Measurements from ENCODE around the gene KDM2B.

The KDM2B gene

DNA sequence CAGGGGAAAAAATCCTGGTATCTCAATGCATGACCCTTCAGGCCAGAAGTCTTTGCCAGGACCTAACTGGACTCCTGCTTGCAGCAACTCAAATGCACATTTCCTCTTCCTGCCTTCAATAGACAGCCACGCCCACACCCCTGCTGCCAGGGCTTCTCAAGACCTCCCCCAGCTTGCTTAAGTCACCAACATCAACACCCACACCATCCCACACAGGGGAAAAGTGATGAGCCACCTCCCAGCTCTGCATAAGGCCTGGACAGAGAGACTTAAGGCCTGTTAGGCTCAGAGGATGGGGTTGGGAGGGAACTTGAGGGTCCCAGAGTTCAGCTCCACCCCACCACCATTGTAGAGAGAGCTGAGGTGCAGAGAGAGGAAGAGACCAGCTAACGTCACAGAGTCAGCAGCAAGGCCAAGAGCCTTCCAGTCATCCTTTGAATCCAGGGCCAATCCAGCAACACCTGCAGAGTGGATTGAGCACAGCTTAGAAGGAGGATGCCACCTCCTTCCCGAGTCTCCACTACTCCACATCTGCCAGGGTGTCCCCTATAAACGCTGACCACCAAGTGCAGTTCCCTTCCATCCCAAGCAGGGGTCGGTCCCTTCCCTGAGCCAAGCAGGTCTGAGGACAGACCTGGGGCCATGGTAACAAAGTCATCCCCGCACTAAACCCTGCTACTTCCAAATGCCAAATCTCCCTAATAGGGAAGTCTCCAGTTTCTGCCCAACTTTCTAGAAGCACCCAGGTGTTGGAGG, 50.0 kb downstream of the KDM2B start:
- TF ChIP-seq, protein P1, sequence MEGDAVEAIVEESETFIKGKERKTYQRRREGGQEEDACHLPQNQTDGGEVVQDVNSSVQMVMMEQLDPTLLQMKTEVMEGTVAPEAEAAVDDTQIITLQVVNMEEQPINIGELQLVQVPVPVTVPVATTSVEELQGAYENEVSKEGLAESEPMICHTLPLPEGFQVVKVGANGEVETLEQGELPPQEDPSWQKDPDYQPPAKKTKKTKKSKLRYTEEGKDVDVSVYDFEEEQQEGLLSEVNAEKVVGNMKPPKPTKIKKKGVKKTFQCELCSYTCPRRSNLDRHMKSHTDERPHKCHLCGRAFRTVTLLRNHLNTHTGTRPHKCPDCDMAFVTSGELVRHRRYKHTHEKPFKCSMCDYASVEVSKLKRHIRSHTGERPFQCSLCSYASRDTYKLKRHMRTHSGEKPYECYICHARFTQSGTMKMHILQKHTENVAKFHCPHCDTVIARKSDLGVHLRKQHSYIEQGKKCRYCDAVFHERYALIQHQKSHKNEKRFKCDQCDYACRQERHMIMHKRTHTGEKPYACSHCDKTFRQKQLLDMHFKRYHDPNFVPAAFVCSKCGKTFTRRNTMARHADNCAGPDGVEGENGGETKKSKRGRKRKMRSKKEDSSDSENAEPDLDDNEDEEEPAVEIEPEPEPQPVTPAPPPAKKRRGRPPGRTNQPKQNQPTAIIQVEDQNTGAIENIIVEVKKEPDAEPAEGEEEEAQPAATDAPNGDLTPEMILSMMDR (IDR thresholded peaks at IDR 0.05; ENCODE audit: low read depth, low read length), result no peak
- in situ Hi-C loops (cut with HindIII; ENCODE audit: low sequenced_read_pairs), result no loop called here
- no peak overlapping the region for H3K4me3 ChIP-seq (ENCODE audit: low read depth, low read length)
- DNase-seq (ENCODE audit: low read depth, low spot score), result peak; percentile 81

- in situ Hi-C loops (cut with HindIII; ENCODE audit: low sequenced_read_pairs), result no loop called here
- H3K4me3 ChIP-seq (ENCODE audit: low read depth, low read length), result no peak overlapping the region
- TF ChIP-seq, protein P1 (IDR thresholded peaks at IDR 0.05; ENCODE audit: low read depth, low read length), result no peak
Measured at GRCh38 chr12:121529184-121529583, 51.6 kb downstream of the KDM2B start.

DNA sequence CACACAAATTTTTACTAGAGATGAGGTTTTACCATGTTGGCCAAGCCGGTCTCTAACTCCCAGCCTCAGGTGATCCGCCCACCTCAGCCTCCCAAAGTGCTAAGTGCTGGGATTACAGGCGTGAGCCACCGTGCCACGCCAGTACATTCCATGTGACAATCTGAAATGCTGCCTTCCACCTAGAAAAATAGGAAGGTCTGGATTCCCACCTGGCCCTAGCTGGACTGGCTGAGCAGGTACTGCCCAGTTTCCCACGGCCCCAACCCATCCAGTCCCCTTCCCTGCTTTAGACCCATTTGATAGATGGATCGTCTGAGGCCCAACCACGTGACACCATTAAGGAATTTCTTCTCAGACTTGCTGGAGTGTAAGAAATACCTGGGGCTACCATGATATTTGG, 55.4 kb downstream of the KDM2B start:
- TF ChIP-seq, protein P1 (IDR thresholded peaks at IDR 0.05; ENCODE audit: low read depth, low read length), result no peak
- no peak overlapping the region for H3K4me3 ChIP-seq (ENCODE audit: low read depth, low read length)
- in situ Hi-C loops (cut with HindIII; ENCODE audit: low sequenced_read_pairs), result no loop called here
- no peak for DNase-seq (ENCODE audit: low read depth, low spot score)

More at GRCh38 chr12:121529184-121529583, 51.6 kb downstream of the KDM2B start:
- no peak for DNase-seq (ENCODE audit: low read depth, low spot score)

DNA sequence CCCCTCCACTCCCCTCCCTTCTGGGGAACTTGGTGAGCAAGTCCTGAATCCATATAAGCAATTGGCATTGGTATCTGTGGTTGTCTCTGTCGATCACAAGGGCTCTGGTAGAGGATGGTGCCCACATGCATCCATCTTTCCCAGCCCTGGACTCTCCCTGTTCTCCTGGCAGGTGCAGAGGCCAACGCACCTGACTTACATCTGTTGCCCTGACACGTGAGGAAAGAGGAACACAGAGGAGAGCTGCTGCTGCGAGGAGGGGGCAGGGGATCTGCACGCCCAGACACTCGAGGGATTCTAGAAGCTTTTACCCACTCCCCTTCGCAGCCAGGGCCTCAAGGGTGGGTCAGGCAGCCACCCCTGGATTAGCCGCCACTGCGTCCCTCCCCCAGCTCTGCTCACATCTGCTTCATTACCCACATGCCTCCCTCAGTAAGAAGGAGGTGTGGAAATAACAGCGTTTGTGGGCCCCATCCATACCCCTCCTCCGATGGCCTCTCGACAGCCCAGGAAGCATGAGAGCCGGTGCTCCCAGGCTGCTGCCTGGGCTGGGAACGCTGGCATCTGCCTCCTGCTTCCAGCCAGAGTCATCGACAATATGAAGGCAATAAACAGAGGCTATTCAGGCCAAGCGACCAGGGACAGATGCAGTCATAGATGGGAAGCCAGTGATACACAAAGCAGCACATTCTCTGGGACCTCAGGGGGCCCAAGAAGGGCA, 56.5 kb downstream of the KDM2B start:
- in situ Hi-C loops (cut with HindIII; ENCODE audit: low sequenced_read_pairs), result no loop called here
- no peak overlapping the region for H3K4me3 ChIP-seq (ENCODE audit: low read depth, low read length)
- no peak for DNase-seq (ENCODE audit: low read depth, low spot score)
- TF ChIP-seq, protein P1 (IDR thresholded peaks at IDR 0.05; ENCODE audit: low read depth, low read length), result no peak

DNA sequence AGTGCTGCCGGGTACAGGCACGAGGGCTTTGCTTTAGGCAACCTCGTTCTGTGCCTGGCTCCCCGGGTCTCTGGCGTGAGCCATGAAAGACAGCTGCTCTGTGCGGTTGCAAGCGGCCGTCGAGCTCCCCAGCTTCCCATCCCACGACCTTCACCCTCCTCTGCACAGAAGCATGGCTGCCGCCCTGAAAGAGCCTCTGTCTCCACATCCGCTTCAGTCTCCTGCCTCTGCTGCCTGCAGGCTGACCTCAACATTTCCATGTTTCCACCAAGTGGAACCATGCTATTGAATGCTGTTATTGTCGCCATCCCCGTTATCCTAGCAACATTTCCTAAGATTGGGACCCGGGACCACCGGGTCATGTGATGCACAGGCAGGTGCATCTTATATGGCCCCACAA, 57.1 kb downstream of the KDM2B start:
- in situ Hi-C loops (cut with HindIII; ENCODE audit: low sequenced_read_pairs), result no loop called here
- H3K4me3 ChIP-seq (ENCODE audit: low read depth, low read length), result no peak overlapping the region

GRCh38 chr12:121522971-121523370, 57.9 kb downstream of the KDM2B start:
- in situ Hi-C loops (cut with HindIII; ENCODE audit: low sequenced_read_pairs), result no loop called here
- TF ChIP-seq, protein P1 (IDR thresholded peaks at IDR 0.05; ENCODE audit: low read depth, low read length), result no peak
- H3K4me3 ChIP-seq (ENCODE audit: low read depth, low read length), result no peak overlapping the region
- DNase-seq (ENCODE audit: low read depth, low spot score), result no peak

More for the DNA sequence above, 57.1 kb downstream of the KDM2B start:
- no peak for DNase-seq (ENCODE audit: low read depth, low spot score)
- TF ChIP-seq, protein P1 (IDR thresholded peaks at IDR 0.05; ENCODE audit: low read depth, low read length), result no peak

Data from astrocyte of the spinal cord (primary cell).